HEK293T (cell line): ENCODE measurements around the gene CDH16.
A peak's percentile ranks its signal among the peaks of the same experiment; 100 is the strongest.

Source experiments
- CTCF ChIA-PET: fragments of 350-600 bp; formaldehyde crosslinking; extraction: SDS; loops from one replicate; lab custom pipeline; 2021; ENCODE audit warnings: antibody characterized with exemption, inconsistent platforms; lab: Yijun Ruan, JAX
- POLR2A ChIA-PET: fragments of 350-600 bp; formaldehyde crosslinking; extraction: SDS; loops from one replicate; lab custom pipeline; 2020; ENCODE audit warnings: antibody characterized with exemption, inconsistent platforms; lab: Yijun Ruan, JAX
- DNase-seq: peaks from one replicate; pipeline ENCODE4 v3.0.0; 2012; ENCODE audit warnings: mixed read lengths; ENCODE audit errors: extremely low spot score
- ARNT ChIP-seq: fragments of 450-650 bp; IDR thresholded peaks from 2 replicates; pipeline ENCODE4 v1.6.1; 2017; ENCODE audit warnings: mild to moderate bottlenecking
- BHLHE40 ChIP-seq: fragments of 450-650 bp; IDR thresholded peaks from 2 replicates; pipeline ENCODE4 v1.6.1; 2016; ENCODE audit warnings: mild to moderate bottlenecking, moderate library complexity, borderline replicate concordance
- CTBP1 ChIP-seq: fragments of 450-650 bp; IDR thresholded peaks from 2 replicates; pipeline ENCODE4 v1.6.1; 2016; ENCODE audit warnings: borderline replicate concordance
- ELF4 ChIP-seq: fragments of 450-650 bp; IDR thresholded peaks from 2 replicates; pipeline ENCODE4 v1.6.1; 2017; ENCODE audit warnings: antibody characterized with exemption
- FOXA1 ChIP-seq: fragments of 450-650 bp; IDR thresholded peaks from 2 replicates; pipeline ENCODE4 v1.6.1; 2016; ENCODE audit warnings: mild to moderate bottlenecking
- FOXK2 ChIP-seq: fragments of 450-650 bp; IDR thresholded peaks from 2 replicates; pipeline ENCODE4 v1.6.1; 2016; ENCODE audit warnings: mild to moderate bottlenecking
- FOXM1 ChIP-seq: fragments of 450-650 bp; IDR thresholded peaks from 2 replicates; pipeline ENCODE4 v1.6.1; 2017; ENCODE audit warnings: mild to moderate bottlenecking, borderline replicate concordance
- HDGF ChIP-seq: fragments of 450-650 bp; IDR thresholded peaks from 2 replicates; pipeline ENCODE4 v1.6.1; 2017; ENCODE audit warnings: antibody characterized with exemption, borderline replicate concordance
- L3MBTL2 ChIP-seq: fragments of 450-650 bp; conservative IDR thresholded peaks from 2 replicates; pipeline ENCODE4 v1.6.1; 2016; ENCODE audit warnings: mild to moderate bottlenecking
- LEF1 ChIP-seq: fragments of 450-650 bp; IDR thresholded peaks from 2 replicates; pipeline ENCODE4 v1.6.1; 2017; ENCODE audit warnings: mild to moderate bottlenecking, borderline replicate concordance
- NFRKB ChIP-seq: fragments of 450-650 bp; IDR thresholded peaks from 2 replicates; pipeline ENCODE4 v1.6.1; 2016; ENCODE audit warnings: mild to moderate bottlenecking, moderate library complexity
- SP1 ChIP-seq: fragments of 450-650 bp; IDR thresholded peaks from 2 replicates; pipeline ENCODE4 v1.6.1; 2017
- SUZ12 ChIP-seq: fragments of 450-650 bp; IDR thresholded peaks from 2 replicates; pipeline ENCODE4 v1.6.1; 2016; ENCODE audit warnings: mild to moderate bottlenecking
- TARDBP ChIP-seq: fragments of 450-650 bp; IDR thresholded peaks from 2 replicates; pipeline ENCODE4 v1.6.1; 2016
- ZNF384 ChIP-seq: fragments of 450-650 bp; IDR thresholded peaks from 2 replicates; pipeline ENCODE4 v1.6.1; 2016
- TF ChIP-seq, protein P1 (sequence below): fragments of 450-650 bp; IDR thresholded peaks from 2 replicates; pipeline ENCODE4 v1.6.1; 2016

The CDH16 gene

GRCh38 chr16:66894948-66895688 is 23.6 kb downstream of the CDH16 start:
- CTCF ChIA-PET, result interaction anchor here (0.8 to 1.9 kb wide), 21 partner anchors 10 to 265 kb away, joined by 3 to 27 read pairs (median 4); partner anchors contain the start of genes CDH16, CES3, CIAO2B and FBXL8
- DNase-seq, result peak; percentile 75
- no peak for TF ChIP-seq TARDBP
- no peak for TF ChIP-seq LEF1
- TF ChIP-seq ARNT, result no peak
- TF ChIP-seq FOXM1, result no peak
- no peak for TF ChIP-seq FOXA1
- no peak for TF ChIP-seq SP1
- no peak for TF ChIP-seq ZNF384
- TF ChIP-seq BHLHE40, result no peak
- TF ChIP-seq ELF4, result no peak
- TF ChIP-seq CTBP1, result no peak
- TF ChIP-seq NFRKB, result no peak
- TF ChIP-seq L3MBTL2, result no peak
- POLR2A ChIA-PET, result interaction anchor here (0.8 to 1.2 kb wide), 2 partner anchors 15 to 66 kb away, joined by 3 read pairs; partner anchors contain the start of genes CES3 and PDP2

GRCh38 chr16:66894055-66894454 is 24.6 kb downstream of the CDH16 start:
- DNase-seq, result no peak
- TF ChIP-seq ARNT (no peak), TARDBP (no peak), ELF4 (no peak), CTBP1 (no peak), SUZ12 (no peak), HDGF (no peak), LEF1 (no peak), NFRKB (no peak), BHLHE40 (no peak), FOXA1 (no peak)
- TF ChIP-seq, protein P1, sequence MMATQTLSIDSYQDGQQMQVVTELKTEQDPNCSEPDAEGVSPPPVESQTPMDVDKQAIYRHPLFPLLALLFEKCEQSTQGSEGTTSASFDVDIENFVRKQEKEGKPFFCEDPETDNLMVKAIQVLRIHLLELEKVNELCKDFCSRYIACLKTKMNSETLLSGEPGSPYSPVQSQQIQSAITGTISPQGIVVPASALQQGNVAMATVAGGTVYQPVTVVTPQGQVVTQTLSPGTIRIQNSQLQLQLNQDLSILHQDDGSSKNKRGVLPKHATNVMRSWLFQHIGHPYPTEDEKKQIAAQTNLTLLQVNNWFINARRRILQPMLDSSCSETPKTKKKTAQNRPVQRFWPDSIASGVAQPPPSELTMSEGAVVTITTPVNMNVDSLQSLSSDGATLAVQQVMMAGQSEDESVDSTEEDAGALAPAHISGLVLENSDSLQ, result no peak
- CTCF ChIA-PET, result no interaction called here
- POLR2A ChIA-PET, result no interaction called here

DNA sequence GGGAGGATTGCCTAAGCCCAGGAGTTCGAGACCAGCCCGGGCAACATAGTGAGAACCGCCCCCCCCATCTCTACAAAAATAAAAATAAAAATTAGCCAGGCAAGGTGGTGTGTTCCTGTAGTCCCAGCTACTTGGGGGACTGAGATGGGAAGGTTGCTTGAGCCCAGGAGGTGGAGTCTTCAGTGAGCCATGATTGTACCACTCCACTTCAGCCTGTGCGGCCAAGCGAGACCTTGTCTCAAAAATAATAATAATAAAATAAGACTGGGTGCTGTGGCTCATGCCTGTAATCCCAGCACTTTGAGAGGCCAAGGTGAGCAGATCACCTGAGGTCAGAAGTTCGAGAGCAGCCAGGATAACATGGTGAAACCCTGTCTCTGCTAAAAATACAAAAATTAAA is 26.9 kb downstream of the CDH16 start:
- POLR2A ChIA-PET, result interaction anchor here (0.6 kb wide), 1 partner anchor 320 kb away, joined by 3 read pairs; no protein-coding TSS in a partner anchor

DNA sequence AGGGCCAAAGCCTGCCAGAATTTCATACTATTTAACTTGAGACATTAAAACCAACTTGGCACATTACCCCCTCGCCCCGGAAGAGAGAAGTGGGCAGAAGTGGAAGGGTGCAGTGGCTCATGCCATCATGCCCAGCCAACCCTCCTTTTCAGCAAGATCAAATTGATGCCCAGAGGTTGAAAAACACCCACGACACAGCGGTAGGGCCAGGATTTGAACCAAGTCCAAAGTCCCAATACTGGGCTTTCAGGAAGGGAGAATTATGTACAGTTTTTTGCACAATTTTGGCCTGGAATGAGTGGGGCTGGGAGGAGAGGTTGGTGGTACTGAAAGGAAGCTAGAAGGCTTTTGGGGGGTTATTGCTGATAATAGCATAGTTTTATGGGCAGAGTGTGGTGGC is 27.3 kb downstream of the CDH16 start:
- no peak for DNase-seq
- TF ChIP-seq ZNF384, result no peak
- TF ChIP-seq ELF4, result no peak
- no peak for TF ChIP-seq LEF1
- no peak for TF ChIP-seq SP1
- POLR2A ChIA-PET, result interaction anchor here (1.1 kb wide), 1 partner anchor 61 kb away, joined by 3 read pairs; the partner anchor contains the start of gene NAE1
- CTCF ChIA-PET, result interaction anchor here (1.0 to 1.7 kb wide), 2 partner anchors 35 to 37 kb away, joined by 3 to 5 read pairs; no protein-coding TSS in a partner anchor

More for the DNA sequence above, 26.9 kb downstream of the CDH16 start:
- CTCF ChIA-PET, result interaction anchor here (1.0 to 1.7 kb wide), 4 partner anchors 19 to 37 kb away, joined by 3 to 5 read pairs (median 3); no protein-coding TSS in a partner anchor
- TF ChIP-seq HDGF, result no peak
- no peak for TF ChIP-seq BHLHE40
- no peak for TF ChIP-seq TARDBP
- TF ChIP-seq CTBP1, result no peak
- no peak for TF ChIP-seq LEF1
- no peak for TF ChIP-seq SUZ12
- no peak for TF ChIP-seq SP1
- TF ChIP-seq NFRKB, result no peak
- DNase-seq, result no peak

DNA sequence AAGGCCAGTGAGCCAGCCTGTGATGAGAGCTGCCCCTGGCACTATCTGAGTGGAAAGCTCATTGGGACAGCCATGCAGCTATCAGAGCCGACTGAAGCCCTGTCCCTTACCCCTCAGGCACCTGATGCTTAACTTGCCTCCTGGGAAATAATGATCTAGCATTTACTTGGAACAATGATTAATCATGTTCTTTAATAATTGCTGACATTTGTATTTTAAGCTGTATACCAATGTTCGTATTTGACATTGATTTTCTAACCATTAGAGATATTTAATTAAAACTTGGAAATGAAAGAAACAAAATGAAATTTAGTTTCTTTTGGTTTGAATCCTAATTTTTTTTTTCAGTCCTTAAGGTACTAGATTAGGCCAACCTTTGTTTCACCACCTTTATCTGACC is 27.9 kb downstream of the CDH16 start:
- ChIA-PET POLR2A (interaction anchor here (1.1 to 1.8 kb wide), 2 partner anchors 10 to 60 kb away, joined by 3 to 5 read pairs; partner anchors contain the start of genes NAE1 and PDP2), CTCF (interaction anchor here (0.7 to 0.8 kb wide), 2 partner anchors 53 to 282 kb away, joined by 3 read pairs; no protein-coding TSS in a partner anchor)
- TF ChIP-seq FOXM1 (no peak), CTBP1 (no peak), SUZ12 (no peak), L3MBTL2 (no peak), HDGF (no peak), SP1 (no peak), BHLHE40 (no peak), FOXK2 (no peak), TARDBP (no peak), ARNT (no peak), FOXA1 (no peak)
- TF ChIP-seq, protein P1, result no peak
- no peak for DNase-seq

- TF ChIP-seq ZNF384, result no peak
- no peak for DNase-seq
- ChIA-PET POLR2A (interaction anchor here (1.8 kb wide), 1 partner anchor 9 kb away, joined by 5 read pairs; the partner anchor contains the start of gene PDP2), CTCF (interaction anchor here (0.6 kb wide), 2 partner anchors 20 to 225 kb away, joined by 3 to 5 read pairs; no protein-coding TSS in a partner anchor)
Measured at GRCh38 chr16:66889622-66890021, 29.1 kb downstream of the CDH16 start.
